ENCODE measurements around the gene SPC24. TPM values are rescaled to one million over a fixed set of nuclear protein-coding genes. Genes with fewer than 3 reads are reported as not detected.
"Not testable (repeated sequence)": the region's sequence is repeated elsewhere in the genome, so short reads cannot be mapped to it uniquely, and the experiment has no call there.

Gene SPC24
- total RNA-seq, 2 experiments from 2014 or later: 37.7 to 37.9 TPM

GRCh38 chr19:11106477-11106876, 49.1 kb downstream of the SPC24 start:
- POLR2A ChIA-PET: interaction anchor here (0.7 kb wide), 1 partner anchor 170 kb away, joined by 3 read pairs; no protein-coding TSS in a partner anchor
- CTCF ChIA-PET: no interaction called here

- POLR2A ChIA-PET: no interaction called here
- CTCF ChIA-PET: interaction anchor here (1.2 to 1.6 kb wide), 2 partner anchors 21 to 69 kb away, joined by 4 to 5 read pairs; no protein-coding TSS in a partner anchor
Measured at GRCh38 chr19:11105014-11105636, 50.5 kb downstream of the SPC24 start.

- ChIA-PET POLR2A (interaction anchor here (0.6 kb wide), 1 partner anchor 166 kb away, joined by 8 read pairs; no protein-coding TSS in a partner anchor), CTCF (interaction anchor here (1.6 kb wide), 1 partner anchor 68 kb away, joined by 5 read pairs; no protein-coding TSS in a partner anchor)
Measured at GRCh38 chr19:11103667-11104066, 51.9 kb downstream of the SPC24 start.

- ChIA-PET POLR2A (no interaction called here), CTCF (no interaction called here)
Measured at GRCh38 chr19:11102944-11103343, 52.6 kb downstream of the SPC24 start.

- POLR2A ChIA-PET: interaction anchor here (0.6 kb wide), 1 partner anchor 54 kb away, joined by 3 read pairs; no protein-coding TSS in a partner anchor
Measured at GRCh38 chr19:11101057-11101456, 54.5 kb downstream of the SPC24 start.

GRCh38 chr19:11100049-11100448, 55.5 kb downstream of the SPC24 start:
- POLR2A ChIA-PET: interaction anchor here (0.6 kb wide), 1 partner anchor 457 kb away, joined by 3 read pairs; no protein-coding TSS in a partner anchor
- CTCF ChIA-PET: interaction anchor here (1.0 kb wide), 1 partner anchor 26 kb away, joined by 6 read pairs; no protein-coding TSS in a partner anchor

More at GRCh38 chr19:11101057-11101456, 54.5 kb downstream of the SPC24 start:
- CTCF ChIA-PET: interaction anchor here (1.0 kb wide), 1 partner anchor 25 kb away, joined by 6 read pairs; no protein-coding TSS in a partner anchor

GRCh38 chr19:11098861-11099260, 56.7 kb downstream of the SPC24 start:
- CTCF ChIA-PET: interaction anchor here (1.2 kb wide), 1 partner anchor 28 kb away, joined by 3 read pairs; no protein-coding TSS in a partner anchor
- POLR2A ChIA-PET: no interaction called here

GRCh38 chr19:11098327-11098726, 57.3 kb downstream of the SPC24 start:
- CTCF ChIA-PET: interaction anchor here (1.2 kb wide), 1 partner anchor 28 kb away, joined by 3 read pairs; no protein-coding TSS in a partner anchor
- POLR2A ChIA-PET: no interaction called here

- POLR2A ChIA-PET: not testable (repeated sequence)
- CTCF ChIA-PET: interaction anchor here (0.7 to 1.2 kb wide), 2 partner anchors 33 to 197 kb away, joined by 3 read pairs; no protein-coding TSS in a partner anchor
Measured at GRCh38 chr19:11097367-11097766, 58.2 kb downstream of the SPC24 start.

- CTCF ChIA-PET: interaction anchor here (1.2 kb wide), 1 partner anchor 34 kb away, joined by 3 read pairs; no protein-coding TSS in a partner anchor
- POLR2A ChIA-PET: interaction anchor here (0.6 kb wide), 1 partner anchor 25 kb away, joined by 6 read pairs; no protein-coding TSS in a partner anchor
Measured at GRCh38 chr19:11096210-11096841, 59.3 kb downstream of the SPC24 start.

Other genes starting within 250 kb of the SPC24 start
- gene YIPF2, start 227.1 kb downstream of the SPC24 start, total RNA-seq: 10 to 100 TPM; 28.4 to 30.8 TPM
- 10 to 100 TPM; 19.8 to 19.9 TPM for gene TIMM29, start 227.0 kb downstream of the SPC24 start, total RNA-seq
- gene SMARCA4, start 194.8 kb downstream of the SPC24 start, total RNA-seq: 100 to 1,000 TPM; 119 to 120 TPM
- 10 to 100 TPM; 65.6 to 67.9 TPM for gene LDLR, start 66.3 kb downstream of the SPC24 start, total RNA-seq
- gene KANK2, start 41.8 kb upstream of the SPC24 start, total RNA-seq: 1 to 10 TPM; 1.5 to 3.2 TPM
- gene ANGPTL8, start 83.8 kb upstream of the SPC24 start, total RNA-seq: not detected
- gene DOCK6, start 106.7 kb upstream of the SPC24 start, total RNA-seq: 1 to 10 TPM; 2.2 to 3.0 TPM
- not detected for gene TSPAN16, start 140.4 kb upstream of the SPC24 start, total RNA-seq
- 1 to 10 TPM; 5.4 to 5.5 TPM for gene RAB3D, start 183.9 kb upstream of the SPC24 start, total RNA-seq
- gene TMEM205, start 190.5 kb upstream of the SPC24 start, total RNA-seq: 10 to 100 TPM; 26.0 to 29.3 TPM
- gene CCDC159, start 190.7 kb upstream of the SPC24 start, total RNA-seq: 10 to 100 TPM; 10.9 to 12.1 TPM
- gene PLPPR2, start 199.7 kb upstream of the SPC24 start, total RNA-seq: 1 to 10 TPM; 1.3 to 1.7 TPM
- 1 to 10 TPM; 1.6 to 2.6 TPM for gene SWSAP1, start 218.9 kb upstream of the SPC24 start, total RNA-seq
- gene EPOR, start 228.5 kb upstream of the SPC24 start, total RNA-seq: 1 to 10 TPM; 4.9 to 5.2 TPM